Right cardiac atrium (tissue), 5 donors: Measurements from ENCODE around the gene SPOCK1. TPM values are rescaled to one million over a fixed set of nuclear protein-coding genes. Genes with fewer than 3 reads are reported as not detected.
A peak's percentile ranks its signal among the peaks of the same experiment; 100 is the strongest.

Experiments used
- ATAC-seq, 2 donors: fragments of 200-7000 bp; cut with Tn5 transposase; one replicate each; pipeline versions ENCODE4 v1.8.0 to v1.9.1; 2020; ENCODE audit warnings: moderate library complexity in 2 of 2, mild to moderate bottlenecking in 1 of 2
- DNase-seq, 3 donors: peaks; one replicate each; pipeline ENCODE4 v3.0.0-alpha.2; 2020
- H3K27ac ChIP-seq: one replicate; pipeline ENCODE4 v1.5.1; 2013; ENCODE audit warnings: mild to moderate bottlenecking, low read length, control low read depth, moderate library complexity
- H3K27me3 ChIP-seq: one replicate; pipeline ENCODE4 v1.6.1; 2013; ENCODE audit not compliant: control insufficient read depth, insufficient read depth
- H3K4me1 ChIP-seq: one replicate; pipeline ENCODE4 v1.6.1; 2013; ENCODE audit warnings: low read length; ENCODE audit not compliant: control insufficient read depth, insufficient read depth
- H3K4me3 ChIP-seq: one replicate; pipeline ENCODE4 v1.5.1; 2013; ENCODE audit warnings: low read length, control low read depth
- H3K9me3 ChIP-seq: one replicate; pipeline ENCODE4 v1.6.1; 2013; ENCODE audit warnings: low read length; ENCODE audit not compliant: control insufficient read depth
- WGBS: extraction: QIAGEN DNeasy Blood & Tissue Kit; methylation state at CpG from one replicate; pipeline ENCODE4 v1.1.7; 2013; 5-methylcytosine and 5-hydroxymethylcytosine counted together
- intact Hi-C, 4 donors: fragments of 100-400 bp; cut with DNase I; formaldehyde crosslinking; loops; one replicate each; pipeline versions ENCODE4 v1.11.0 to v1.14.0; 2022 to 2023
- polyA plus RNA-seq: library from polyadenylated mRNA; stranded (reverse); fragments of 200-250 nt; gene quantifications from one replicate; pipeline ENCODE4 v1.2.3, GENCODE V29; 2013
- total RNA-seq, 4 donors: library from RNA; stranded (reverse); fragmentation: NEBNext Ultra II Directional; extraction: Animal tissue kit (Norgen Biotek cat#: 25700); gene quantifications; one replicate each; pipeline ENCODE4 v1.2.1, GENCODE V29; 2021
- donor health status: healthy with polysubstance abuse.
- donor health status: DM: no; HTN: yes; CAD: no.
- donor health status: DM: no; HTN: no; CAD: no.
- donor health status: DM: no; HTN: yes; CAD: no; lungs with severe emphysema.
- donor health status: DM: yes; HTN: yes; CAD: no.

SPOCK1 gene
- total and polyA plus RNA-seq, 5 donors, result 41.0 to 186 (median 139) TPM

DNA sequence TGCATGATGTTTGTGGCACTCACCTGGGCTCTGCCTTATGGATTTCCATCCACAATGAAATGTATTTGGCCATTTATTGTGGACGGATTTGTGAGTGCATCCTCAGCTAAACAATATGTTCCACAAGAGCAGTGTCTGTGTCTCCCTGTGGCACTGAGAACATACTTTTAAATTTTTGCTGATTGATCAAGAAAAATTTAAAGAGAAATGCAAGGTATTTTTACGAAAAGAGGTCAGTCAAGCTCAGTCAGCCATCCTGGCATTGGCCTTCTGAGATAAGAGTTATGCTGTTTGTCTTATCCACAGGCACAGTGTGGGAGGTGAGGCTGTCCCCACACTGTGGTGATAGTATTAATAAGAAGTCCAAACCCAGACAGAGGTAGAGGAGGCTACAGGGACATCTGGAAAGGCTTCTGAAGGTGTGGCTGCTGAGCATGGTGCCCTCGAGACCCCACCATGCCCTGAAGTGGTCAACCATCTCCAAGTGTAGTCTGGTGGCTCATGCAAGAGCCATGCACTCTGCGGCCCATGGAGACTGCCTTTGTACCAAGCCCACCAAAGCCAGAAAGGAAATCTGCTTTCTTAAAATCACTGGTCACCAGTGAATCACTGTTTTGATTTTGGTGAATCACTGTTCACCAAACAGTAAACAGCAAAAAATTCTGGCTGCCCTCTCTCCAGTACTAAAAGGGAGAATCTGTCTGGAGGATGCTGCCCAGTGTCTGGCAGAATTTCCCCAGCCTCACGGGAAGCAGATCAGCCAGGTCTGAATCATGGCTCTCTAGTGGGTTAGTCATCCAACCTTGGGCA, 28.8 kb downstream of the SPOCK1 start:
- WGBS, result 77% methylated on average over 5 of the region's 5 CpGs
- peak in 1 of 2 donors; percentile 68 for ATAC-seq
- H3K4me3 ChIP-seq, result no peak overlapping the region
- peaks cover 2% of the 10 kb centered on the region for H3K4me1 ChIP-seq
- peak in 1 of 3 donors; percentile 42 for DNase-seq
- no peaks in the 10 kb centered on the region for H3K9me3 ChIP-seq
- no peak overlapping the region for H3K27ac ChIP-seq
- intact Hi-C loops, result no loop called here
- no peaks in the 10 kb centered on the region for H3K27me3 ChIP-seq

DNA sequence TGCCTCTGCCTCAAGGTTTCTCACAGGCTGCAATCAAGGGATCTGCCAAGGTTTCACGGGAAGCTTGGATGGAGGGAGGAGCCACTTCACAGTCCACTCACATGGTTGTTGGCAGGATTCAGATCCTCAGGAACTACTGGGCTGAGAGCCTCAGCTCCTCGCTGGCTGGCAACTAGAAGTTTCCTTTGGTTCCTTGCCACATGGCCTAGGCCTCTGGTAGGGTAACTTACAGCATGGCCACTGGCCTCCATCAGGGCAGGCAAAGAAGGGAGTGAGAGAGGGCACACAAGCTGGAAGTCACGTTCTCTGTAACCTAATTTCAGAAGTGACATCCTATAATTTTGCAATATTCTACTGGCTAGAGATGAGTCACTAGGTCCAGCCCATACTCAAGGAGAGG, 32.2 kb downstream of the SPOCK1 start:
- ATAC-seq, result peak; percentile 61 to 70
- no peak overlapping the region for H3K27ac ChIP-seq

DNA sequence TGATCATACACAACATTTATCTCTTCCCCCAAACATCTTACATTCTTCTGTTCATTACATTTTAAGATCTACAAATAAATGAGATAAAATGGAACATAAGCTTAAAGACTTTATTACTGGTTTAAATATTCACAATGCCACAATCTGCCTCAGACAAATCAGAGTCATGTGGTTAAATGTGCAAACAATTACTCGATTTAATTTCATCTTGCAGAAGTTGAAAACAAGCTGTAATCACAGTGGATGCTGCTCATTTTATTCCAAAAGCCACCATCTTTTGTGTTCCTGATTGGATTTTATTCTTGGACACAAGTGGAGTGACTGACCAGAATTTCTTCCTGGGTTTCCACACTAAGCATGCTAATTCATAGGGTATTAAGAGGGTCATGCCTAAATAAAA, 33.2 kb downstream of the SPOCK1 start:
- Histone ChIP-seq H3K4me1 (peaks cover 2% of the 10 kb centered on the region), H3K4me3 (no peak overlapping the region), H3K27me3 (no peaks in the 10 kb centered on the region), H3K9me3 (no peaks in the 10 kb centered on the region), H3K27ac (no peak overlapping the region)
- intact Hi-C loops, result no loop called here
- no peak for ATAC-seq
- WGBS, result 66% methylated on average over 1 of the region's 1 CpG
- DNase-seq, result no peak

More for the DNA sequence above, 32.2 kb downstream of the SPOCK1 start:
- no peaks in the 10 kb centered on the region for H3K9me3 ChIP-seq
- WGBS, result 49% methylated on average over 3 of the region's 3 CpGs
- H3K27me3 ChIP-seq, result no peaks in the 10 kb centered on the region
- DNase-seq, result peak; percentile 16 to 62 (median 50)
- intact Hi-C loops, result no loop called here
- no peak overlapping the region for H3K4me3 ChIP-seq
- H3K4me1 ChIP-seq, result peaks cover 2% of the 10 kb centered on the region

GRCh38 chr5:137462816-137463520, 36.2 kb downstream of the SPOCK1 start:
- H3K9me3 ChIP-seq, result no peaks in the 10 kb centered on the region
- 65% methylated on average over 4 of the region's 4 CpGs for WGBS
- H3K27me3 ChIP-seq, result no peaks in the 10 kb centered on the region
- ATAC-seq, result no peak
- DNase-seq, result no peak
- no peak overlapping the region for H3K27ac ChIP-seq
- intact Hi-C loops, result no loop called here
- H3K4me1 ChIP-seq, result peaks cover 2% of the 10 kb centered on the region
- H3K4me3 ChIP-seq, result no peak overlapping the region

GRCh38 chr5:137462265-137462590, 36.9 kb downstream of the SPOCK1 start:
- H3K27ac ChIP-seq, result no peak overlapping the region
- intact Hi-C loops, result no loop called here
- WGBS, result 43% methylated on average over 5 of the region's 5 CpGs
- H3K27me3 ChIP-seq, result no peaks in the 10 kb centered on the region
- H3K4me1 ChIP-seq, result peaks cover 2% of the 10 kb centered on the region
- H3K9me3 ChIP-seq, result no peaks in the 10 kb centered on the region
- no peak for DNase-seq
- ATAC-seq, result no peak
- no peak overlapping the region for H3K4me3 ChIP-seq

- ATAC-seq (no peak), DNase-seq (no peak)
- no peaks in the 10 kb centered on the region for H3K9me3 ChIP-seq
- no peaks in the 10 kb centered on the region for H3K4me1 ChIP-seq
- no peak overlapping the region for H3K4me3 ChIP-seq
- H3K27me3 ChIP-seq, result no peaks in the 10 kb centered on the region
- WGBS, result 57% methylated on average over 6 of the region's 6 CpGs
- no peak overlapping the region for H3K27ac ChIP-seq
- intact Hi-C loops, result no loop called here
Observed at GRCh38 chr5:137461391-137462264, 37.5 kb downstream of the SPOCK1 start.

DNA sequence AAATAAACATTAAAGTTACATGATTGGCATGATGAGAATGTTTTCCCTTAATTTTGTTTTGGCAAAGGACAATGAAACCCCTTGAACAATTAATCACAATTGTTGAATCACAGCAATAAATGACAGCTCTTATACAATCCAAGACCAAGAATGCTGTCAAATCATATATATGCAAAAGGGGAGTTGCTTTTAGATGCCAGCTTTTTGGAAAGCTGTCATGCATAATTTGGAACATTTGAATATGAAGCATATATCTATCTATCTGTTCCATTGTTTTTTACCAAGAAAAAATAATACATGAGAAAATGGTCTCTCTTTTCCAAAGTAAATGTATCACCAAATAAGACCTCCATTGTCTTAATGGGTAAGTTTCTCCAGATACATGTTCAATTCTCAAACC, 44.5 kb downstream of the SPOCK1 start:
- ATAC-seq (no peak), DNase-seq (no peak)
- H3K27me3 ChIP-seq, result no peaks in the 10 kb centered on the region
- no peak overlapping the region for H3K27ac ChIP-seq
- H3K4me1 ChIP-seq, result no peaks in the 10 kb centered on the region
- H3K9me3 ChIP-seq, result no peaks in the 10 kb centered on the region
- intact Hi-C loops, result no loop called here
- H3K4me3 ChIP-seq, result no peak overlapping the region

DNA sequence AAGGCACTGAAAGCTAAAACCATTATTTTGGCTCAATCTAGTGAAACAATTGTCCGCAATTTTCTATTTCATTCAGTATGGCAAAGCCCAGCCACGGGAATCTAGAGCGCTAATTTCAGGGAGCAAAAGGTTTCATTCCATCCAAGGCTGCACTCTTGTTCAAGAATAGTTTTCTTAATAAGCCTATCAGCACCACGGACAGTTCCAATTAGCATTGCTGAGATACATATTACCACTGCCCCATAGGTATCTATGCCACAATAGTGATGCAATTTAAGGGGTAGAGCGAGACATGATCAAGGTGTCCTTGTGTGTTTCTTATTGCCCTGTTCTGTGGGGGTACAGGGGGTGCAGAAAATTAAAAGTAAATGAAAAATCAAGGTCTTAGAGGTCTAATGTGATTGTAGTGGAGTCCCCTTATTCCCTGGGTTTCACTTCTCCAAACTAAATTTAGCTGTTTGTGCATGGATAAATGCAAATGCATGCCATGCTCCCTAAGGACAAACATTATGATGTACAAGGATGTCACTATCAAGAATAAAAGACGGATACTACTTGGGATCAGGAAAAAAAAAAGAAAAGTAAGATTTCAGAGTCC, 45.5 kb downstream of the SPOCK1 start:
- DNase-seq (no peak), ATAC-seq (no peak)
- H3K4me1 ChIP-seq, result peaks cover 3% of the 10 kb centered on the region
- intact Hi-C loops, result no loop called here
- WGBS, result 45% methylated on average over 6 of the region's 6 CpGs
- no peaks in the 10 kb centered on the region for H3K9me3 ChIP-seq
- H3K4me3 ChIP-seq, result no peak overlapping the region
- no peaks in the 10 kb centered on the region for H3K27me3 ChIP-seq
- H3K27ac ChIP-seq, result no peak overlapping the region

GRCh38 chr5:137450759-137451158, 48.4 kb downstream of the SPOCK1 start:
- H3K4me1 ChIP-seq, result peaks cover 3% of the 10 kb centered on the region
- no peak overlapping the region for H3K4me3 ChIP-seq
- intact Hi-C loops, result no loop called here
- H3K27me3 ChIP-seq, result no peaks in the 10 kb centered on the region
- ATAC-seq, result no peak
- no peak for DNase-seq
- no peak overlapping the region for H3K27ac ChIP-seq
- no peaks in the 10 kb centered on the region for H3K9me3 ChIP-seq
- WGBS, result 74% methylated on average over 3 of the region's 3 CpGs

DNA sequence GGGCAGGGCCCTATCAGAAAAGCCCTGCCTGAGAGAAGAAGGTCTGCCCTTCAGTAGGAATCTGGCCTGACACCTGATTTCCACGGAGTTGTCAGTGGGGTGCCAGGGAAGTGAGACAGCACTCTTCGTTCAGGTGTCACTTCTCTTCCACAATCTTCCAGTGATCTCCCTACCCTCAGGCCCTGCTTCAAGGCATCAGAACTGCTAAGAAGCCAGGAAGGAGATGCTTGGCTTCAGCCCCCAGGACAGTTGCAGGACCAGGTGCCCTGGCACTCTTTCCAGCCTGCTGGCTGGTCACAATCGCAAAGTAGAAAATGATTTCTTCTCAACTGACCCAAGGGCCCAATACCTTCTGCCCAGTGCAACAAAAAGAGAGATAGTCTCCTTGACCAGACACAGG, 50.3 kb downstream of the SPOCK1 start:
- no peak overlapping the region for H3K4me3 ChIP-seq
- H3K27ac ChIP-seq, result no peak overlapping the region
- no peaks in the 10 kb centered on the region for H3K27me3 ChIP-seq
- DNase-seq, result no peak
- intact Hi-C loops, result no loop called here
- 50% methylated on average over 3 of the region's 3 CpGs for WGBS
- ATAC-seq, result no peak
- no peaks in the 10 kb centered on the region for H3K9me3 ChIP-seq
- peaks cover 3% of the 10 kb centered on the region for H3K4me1 ChIP-seq
